Activated CD8-positive, alpha-beta memory T cell treated with anti-CD3 and anti-CD28 coated beads, Interleukin-2, amount 50 U/mL, for 1 hour (primary cell): ENCODE results near the gene DLGAP1.

ENCODE experiments used
- DNase-seq: peaks from one replicate; pipeline ENCODE4 v3.0.0-alpha.2; 2020; ENCODE audit errors: extremely low read depth

The DLGAP1 gene

DNA sequence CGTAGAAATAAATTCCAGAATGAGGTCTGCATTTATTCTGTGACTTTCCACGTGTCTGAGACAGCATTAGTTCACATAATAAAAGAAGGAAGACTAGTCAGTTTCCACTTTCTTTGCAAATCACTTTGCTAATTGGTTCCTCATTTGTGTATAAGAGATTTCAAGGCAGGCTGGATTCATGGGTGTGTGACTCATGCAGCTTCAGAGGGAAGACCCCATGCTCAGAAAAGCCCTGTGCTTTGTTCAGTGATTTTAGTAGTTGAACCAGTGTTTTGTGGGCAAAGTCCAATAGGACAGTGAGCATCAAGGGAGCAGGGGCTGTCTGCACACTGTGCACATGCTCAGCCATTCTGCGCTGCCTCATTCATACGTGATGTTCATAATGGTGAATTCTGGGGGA, 297.8 kb downstream of the DLGAP1 start:
- no peak for DNase-seq

DNA sequence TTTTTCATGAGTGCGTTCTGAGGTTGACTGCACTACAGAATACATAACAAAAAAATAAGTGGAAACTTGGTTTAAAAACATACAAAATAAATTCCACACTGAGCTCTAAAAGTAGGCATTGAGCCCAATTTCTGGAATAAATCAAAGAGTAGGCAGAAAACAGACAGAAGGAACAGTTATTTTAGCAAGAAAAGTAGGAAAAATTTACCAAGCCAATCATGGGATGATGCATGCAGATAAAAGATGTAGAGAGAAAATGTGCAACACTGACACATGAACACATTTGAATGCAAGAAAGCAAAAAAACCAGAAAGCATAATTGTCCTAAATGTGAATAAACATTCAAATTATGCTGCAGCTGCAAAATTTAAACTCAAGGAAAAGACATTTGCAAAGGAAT, 308.3 kb downstream of the DLGAP1 start:
- no peak for DNase-seq

DNA sequence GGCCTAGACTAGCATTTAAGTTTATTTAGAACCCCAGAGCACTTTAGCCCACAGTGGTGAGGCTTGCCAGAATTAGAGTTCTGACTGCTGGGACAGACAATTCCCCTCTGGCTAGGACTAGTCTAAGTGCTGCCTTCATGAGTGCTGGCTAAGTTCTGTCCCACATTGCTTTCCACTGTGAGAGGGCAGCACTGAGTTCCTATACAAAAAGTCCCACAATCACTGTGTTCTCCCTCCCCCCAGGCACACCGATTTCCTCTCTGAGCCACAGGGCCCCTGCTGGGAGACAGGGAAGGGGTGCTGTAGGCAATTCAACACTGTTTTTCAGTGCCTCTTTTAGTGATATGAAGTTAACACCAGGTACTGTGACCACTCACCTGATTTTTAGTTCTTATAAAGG, 310.9 kb downstream of the DLGAP1 start:
- DNase-seq: no peak

DNA sequence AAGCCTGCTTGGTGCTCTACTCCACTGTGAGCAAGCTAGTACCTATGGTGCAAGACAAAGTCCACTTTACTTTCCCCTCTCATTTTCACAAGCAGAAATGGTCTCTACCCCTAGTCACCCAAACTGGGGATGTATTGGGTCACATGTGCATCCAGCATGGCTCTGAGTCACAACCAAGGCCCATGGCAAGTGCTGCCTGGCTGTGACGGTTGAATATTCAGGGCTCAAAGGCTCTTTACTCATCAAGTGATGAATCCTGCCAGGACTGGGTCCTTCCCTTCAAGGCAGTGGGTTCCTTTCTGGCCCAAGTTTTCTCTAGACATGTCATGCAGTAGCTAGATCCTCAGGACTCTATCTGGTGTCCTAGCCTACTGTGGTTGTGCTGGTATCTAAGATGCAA, 311.5 kb downstream of the DLGAP1 start:
- no peak for DNase-seq

DNA sequence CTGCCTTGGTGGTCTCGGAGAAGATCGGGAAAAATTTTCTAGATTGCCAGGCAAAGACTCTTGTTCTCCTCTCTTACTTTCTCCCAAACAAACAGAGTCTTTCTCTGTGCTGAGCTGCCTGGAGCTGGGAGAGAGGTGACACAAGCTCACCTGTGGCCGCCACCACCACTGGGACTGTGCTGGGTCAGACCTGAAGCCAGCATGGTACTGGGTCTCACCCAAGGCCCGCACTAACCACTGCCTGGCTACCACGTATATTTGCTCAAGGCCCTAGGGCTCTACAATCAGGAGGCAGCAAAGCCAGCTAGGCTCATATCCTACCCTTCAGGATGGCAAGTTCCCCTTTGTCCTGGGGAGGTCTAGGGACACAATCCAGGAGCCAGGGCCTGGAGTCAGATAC, 312.2 kb downstream of the DLGAP1 start:
- no peak for DNase-seq

DNA sequence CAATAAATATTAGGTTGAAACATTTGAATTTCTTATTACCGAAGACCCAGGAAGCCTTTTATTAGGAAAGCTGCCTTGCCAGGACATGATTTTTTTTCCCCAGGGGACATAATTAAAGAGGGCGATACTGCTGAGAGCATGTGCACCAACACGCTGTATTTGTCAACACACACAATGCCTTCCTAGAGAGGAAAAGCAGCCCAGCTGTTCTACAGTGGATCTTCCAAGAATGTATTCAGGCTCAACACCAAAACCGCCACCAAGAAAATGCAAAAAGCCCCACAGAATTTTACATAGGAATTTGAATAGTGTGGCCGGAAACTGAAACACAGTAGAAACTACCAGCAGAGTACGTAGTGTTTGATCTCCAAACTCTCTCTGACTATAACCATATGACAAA, 320.4 kb downstream of the DLGAP1 start:
- no peak for DNase-seq

DNA sequence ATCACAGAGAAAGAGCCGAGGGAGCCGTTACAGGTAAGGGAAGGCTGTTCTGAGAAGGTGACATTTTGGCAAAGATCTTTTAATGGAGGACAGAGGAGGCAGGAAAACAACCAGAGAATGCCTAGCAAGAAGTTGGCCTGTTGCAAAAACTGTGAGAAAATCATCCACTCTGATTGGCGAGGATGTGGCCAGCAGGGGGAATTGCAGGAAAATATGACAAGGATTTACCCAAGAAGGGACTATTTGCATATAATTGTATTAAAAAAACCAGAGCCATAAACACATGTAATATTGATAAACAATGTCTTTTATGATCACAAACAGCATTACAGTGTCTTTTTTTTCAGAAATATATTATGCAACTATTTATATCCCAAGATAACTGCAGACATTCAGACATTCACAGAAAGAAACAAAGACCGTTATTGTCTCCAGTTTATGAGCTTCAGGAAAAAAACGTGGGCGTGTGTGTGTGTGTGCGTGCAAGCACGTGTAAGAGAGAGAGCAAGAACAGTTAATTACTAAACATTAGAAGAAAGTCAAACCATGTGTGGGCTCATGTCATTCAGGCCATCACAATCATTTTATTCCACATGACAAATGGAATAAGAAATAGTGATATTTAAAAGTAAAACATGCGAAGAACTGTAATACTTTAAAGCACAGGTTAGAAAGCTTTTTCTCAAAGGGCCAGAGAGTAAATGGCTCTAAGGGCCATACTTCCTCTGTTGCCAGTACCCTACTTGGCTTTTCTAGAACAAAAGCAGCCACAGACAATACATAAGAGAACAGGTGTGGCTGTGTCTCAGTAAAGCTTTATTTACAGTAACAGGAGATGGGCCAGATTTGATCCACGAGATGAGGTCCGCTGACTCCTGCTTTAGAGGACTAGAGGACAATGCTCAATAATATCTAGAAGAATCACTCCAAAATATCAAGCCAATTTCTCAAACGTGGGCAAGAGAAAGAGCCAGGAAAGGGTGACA, 324.1 kb downstream of the DLGAP1 start:
- no peak for DNase-seq

DNA sequence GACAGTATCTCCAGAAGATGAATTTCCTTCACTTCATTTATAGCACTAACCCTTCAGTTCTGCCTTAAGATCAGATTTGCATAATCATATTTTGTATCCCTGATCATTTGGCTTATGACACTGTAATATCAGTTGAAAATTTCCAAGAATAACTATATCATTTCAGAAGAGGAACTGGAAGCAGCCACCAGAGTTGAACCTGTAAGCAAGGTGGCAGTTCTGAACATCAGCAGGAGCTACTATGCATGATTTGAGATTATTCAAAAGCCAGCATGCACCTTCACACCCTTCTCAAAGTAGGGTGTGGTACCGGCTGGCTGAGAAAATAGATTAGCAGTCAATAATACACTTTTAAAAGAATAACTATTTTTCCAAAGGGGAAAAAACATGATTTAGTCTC, 328.2 kb downstream of the DLGAP1 start:
- DNase-seq: no peak

DNA sequence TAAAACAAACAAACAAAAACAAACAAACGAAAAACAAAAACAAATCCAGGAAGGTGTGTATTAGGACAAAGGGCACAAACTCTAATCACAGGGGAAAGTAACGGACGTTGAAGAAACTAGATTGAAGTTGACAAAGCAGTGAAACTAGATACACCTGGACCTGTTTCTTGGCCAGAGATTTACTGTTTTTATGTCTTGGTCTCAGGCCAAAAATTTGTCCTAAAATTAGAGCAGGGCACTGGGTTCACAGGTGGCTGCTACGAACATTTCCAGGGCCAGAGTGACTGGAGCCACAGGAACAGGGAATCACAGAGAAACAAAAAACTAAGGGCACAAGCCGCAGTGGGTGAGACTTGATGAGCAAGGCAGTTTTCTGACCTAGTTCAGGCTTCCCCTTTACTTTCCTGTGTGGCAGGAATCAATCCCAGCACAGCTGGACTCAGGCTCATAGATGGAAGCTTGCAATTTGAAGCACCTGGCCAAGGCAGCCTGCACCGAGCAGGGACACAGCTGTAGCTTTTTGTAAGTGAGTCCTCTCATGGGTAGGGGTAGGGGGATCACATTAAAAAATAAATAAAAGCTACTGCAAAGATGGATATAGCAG, 329.4 kb downstream of the DLGAP1 start:
- no peak for DNase-seq

DNA sequence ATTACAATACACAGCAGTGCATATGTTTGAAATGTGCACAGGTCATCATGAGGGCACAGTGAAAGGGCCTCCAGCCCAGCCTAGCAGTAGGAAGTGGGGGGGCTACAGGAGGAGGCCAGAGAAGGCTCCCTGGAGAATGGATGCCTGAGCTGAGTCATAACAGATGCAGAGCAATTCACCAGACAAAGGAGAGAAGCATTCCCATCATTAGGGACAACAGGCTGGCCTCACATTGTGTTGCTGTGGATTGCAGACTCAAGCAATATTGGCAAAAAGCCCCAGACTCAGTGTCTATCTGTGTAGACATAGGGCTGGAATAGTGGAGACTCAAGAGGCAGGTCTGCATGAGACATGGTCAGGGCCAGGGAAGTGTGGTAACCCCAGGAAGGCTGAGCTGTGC, 329.9 kb downstream of the DLGAP1 start:
- DNase-seq: no peak

DNA sequence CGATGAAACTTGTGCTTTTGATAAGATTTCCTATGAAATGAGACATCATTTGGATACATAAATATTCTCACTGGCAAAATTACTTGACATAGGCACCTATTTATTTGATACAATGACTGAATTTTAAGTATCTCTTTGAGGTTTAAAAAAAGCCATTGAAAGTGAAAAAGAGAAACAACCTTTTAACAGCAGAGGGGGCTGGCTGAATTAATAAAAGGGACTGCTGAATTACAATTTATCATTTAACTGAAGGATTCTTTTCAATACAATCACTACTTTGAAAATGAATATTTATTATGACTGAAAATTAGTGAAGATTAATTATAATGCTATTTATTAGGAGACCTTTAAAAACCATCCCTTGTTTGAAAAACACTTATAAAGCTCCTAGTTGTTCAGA, 335.3 kb downstream of the DLGAP1 start:
- no peak for DNase-seq

DNA sequence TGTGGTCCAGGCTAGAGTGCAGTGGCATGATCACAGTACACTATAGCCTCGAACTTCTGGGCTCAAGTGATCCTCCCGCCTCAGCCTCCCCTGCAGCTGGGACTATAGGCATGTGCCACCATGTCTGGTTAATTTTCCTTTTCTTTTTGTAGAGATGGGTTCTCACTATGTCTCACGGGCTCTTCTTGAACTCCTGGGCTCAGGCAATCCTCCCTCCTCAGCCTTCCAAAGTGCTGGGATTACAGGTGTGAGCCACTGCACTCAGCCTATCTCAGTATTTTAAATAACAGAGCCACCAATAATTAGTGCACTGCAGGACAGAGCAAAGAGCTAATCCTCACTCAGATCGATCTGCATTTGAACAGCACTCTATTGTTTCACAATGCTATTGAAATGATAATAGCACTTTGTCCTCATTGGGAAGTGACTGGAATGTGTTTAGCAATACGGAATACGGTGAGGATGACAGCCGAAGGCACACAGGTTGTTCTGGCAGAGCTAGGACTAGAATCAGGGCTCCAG, 335.9 kb downstream of the DLGAP1 start:
- DNase-seq: no peak

DNA sequence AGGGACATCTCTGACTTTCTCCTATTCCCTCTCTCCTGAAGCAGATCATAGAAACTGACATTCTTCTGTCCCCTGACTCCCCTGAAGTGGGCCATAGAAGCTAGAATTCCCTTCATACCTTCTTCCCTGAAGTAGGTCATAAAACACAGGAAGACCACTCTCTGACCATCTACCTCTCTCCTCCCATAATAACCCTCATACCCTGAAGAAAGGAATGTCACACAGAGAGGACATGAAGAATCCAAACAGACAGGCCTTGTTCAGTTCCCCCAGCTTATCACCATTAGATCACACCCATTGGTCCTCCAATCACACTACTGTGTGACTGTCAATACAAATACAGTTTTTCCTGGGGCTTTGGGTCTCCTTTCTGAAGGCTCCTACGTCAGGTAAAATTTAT, 347.1 kb downstream of the DLGAP1 start:
- no peak for DNase-seq

DNA sequence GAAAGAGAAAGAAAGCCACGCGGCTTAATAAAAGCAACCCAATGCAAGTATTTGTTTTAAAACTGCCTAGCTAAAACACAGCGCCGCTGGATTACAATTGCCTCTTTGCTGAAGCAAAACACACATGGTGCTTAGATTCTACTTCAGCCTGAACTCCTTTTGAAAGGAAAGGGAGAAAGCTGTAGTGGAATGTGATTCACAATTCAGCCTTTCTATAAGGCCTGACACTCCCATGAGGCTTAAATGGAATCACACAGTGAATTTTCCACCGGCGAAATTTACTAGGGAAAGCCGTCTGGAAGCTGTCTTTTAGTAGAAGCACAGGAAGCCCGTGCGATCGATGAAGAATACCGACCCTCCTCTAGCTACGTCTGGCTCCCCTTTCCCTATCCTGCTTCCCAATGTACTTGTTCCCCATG, 348.0 kb downstream of the DLGAP1 start:
- DNase-seq: no peak

DNA sequence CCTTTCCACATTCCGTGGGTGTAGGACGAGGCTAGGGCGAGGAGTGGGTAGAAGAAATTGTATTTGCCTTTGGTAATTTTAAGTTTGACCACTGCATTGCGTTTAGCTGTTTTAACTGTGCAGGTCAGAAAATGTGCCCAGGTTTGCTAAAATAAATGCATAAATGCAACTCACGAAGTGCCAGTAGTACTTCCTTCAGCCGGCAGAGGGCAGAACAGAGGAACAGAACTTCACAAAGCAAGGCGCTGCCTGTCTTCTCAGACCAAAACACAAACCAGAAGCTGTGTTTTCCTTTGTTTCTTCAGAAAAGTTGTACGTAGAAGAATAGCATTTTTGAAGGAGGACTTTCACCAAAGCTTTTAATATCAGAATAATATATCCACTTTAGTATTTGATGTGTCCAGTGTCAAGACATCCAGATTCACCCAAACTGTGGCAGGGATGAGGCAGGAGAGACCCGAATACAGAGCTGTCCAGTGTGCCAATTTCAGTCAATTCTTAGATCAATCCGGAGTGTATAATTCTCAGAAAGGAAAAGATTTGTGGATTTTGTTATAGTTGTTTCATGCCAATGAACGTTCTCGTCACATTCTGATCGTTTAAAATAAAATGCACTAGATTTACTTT, 348.6 kb downstream of the DLGAP1 start:
- DNase-seq: no peak

DNA sequence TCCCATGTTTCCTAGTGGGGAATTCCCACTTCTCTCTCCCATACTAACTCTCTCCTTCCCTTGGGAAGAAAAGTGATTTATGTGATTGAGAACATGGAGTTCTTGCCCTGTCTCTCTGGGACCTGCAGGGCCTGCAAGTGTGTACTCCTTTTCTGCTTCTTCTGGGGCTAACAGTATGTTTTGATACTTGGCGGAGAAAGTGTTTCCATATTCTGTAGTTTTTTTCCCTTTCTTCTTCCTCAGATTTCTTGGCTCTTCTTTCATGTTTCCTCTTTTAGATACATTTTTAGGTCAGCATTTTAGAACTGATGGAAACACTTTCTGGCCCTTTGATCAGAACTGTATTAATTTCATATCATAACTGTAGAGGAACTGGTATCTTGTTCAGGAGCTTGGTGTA, 352.2 kb downstream of the DLGAP1 start:
- no peak for DNase-seq

DNA sequence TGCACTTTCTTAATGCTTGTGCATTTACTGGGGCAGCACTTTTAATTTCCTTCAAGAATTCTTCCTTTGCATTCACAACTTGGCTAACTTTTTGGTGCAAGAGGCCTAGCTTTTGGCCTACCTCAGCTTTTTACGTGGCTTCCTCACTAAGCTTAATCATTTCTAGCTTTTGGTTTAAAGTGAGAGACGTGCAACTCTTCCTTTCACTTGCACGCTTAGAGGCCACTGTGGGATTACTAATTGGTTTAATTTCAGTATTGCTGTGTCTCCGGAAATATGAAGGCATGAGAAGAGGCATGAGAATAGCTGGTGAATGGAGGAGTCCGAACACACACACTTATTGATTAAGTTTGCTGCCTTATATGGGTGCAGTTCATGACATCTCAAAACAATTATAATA, 354.1 kb downstream of the DLGAP1 start:
- no peak for DNase-seq

DNA sequence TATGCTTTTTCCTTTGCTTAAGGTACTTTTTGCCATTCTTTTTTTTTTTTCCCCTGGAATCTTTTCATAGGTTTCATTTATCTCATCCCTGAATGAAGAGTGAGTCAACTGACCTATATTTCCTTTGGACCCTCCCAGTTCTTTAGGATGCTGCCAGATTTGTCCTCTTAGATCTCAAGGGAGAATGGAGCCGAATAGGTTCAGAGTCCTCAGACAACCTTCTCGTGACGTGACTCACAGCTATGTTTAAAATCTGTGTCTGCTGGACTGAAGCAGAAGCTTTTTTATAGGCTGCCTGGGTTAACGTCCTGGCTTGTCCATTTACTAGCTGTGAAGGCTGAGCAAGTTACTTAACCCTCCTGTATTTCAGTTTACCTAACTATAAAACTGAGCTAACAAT, 358.6 kb downstream of the DLGAP1 start:
- no peak for DNase-seq

DNA sequence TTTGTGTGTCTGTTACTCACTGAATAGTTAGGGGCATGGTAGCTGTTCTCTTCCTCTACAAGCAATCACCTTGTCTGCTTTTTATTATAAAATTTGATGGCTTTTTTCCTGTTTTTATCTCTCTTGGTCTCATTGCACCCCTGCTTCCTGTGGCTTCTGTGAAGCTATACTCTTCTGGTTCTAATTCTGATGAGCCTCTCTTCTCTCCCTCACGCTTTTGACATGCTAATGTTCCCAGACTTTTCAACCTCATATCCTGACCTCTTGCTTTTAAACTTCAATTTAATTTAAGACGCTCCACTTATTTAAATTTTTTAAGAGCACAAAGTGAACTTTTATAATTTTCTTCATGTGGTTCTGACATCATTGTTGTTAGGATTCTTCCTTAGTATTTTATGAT, 361.4 kb downstream of the DLGAP1 start:
- DNase-seq: no peak

DNA sequence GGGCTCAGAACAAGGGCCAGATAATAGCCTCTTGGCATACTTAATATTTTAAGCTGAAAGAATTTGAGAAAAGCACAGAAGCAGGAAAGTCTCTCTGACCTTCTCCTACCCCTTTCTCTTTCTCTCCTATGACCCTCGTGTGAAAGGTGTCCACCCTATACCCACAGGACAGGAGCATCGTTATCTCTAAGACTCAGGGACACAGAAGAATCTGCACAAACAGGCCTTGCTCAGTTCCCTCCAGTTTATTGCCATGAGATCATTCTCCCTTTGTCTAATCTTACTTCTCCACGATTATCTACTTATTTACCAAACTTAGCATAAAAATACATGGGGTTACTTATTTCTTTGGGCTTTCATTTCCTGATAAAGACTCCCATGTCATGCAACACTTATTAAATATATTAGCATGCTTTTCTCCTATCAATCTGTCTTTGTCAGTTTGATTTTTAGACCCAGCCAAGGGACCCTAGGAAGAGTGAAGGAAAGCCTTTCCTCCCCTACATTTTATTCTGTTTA, 370.7 kb downstream of the DLGAP1 start:
- DNase-seq: no peak

DNA sequence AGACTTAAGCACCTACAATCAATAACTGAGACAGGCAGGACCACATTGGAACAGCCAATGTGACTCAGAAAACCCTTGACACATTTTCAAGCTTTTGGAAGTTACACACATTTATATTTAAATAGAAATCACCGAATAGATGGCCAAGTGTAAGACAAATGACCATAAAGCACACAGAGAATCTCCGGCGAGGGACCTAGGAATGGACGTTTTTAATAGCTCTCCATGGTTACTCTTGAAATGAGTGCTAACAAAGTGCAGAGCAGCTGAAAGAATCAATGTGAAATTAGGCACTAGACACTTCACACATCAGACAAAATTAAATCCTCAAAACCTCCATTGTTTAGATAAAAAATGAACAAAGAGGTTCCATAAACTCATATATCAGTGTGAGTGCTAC, 376.9 kb downstream of the DLGAP1 start:
- no peak for DNase-seq

DNA sequence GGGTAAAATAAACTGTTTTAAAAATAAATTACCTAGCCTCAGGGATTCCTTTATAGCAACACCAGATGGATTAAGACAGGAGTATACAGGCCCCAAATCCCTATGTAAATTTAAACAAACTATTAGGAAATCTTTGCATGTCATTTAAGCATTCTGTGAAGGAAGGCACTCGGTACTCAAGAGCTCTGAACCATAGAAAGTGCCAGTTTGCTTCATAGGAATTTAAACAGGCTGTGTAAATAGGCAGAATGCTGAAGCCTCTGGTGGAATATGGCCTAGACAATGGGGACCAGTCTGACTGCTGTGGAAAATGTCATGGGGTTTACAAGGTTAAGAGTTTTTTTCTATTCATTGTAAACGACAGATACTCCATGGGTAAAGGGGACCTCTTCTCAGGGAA, 377.4 kb downstream of the DLGAP1 start:
- DNase-seq: no peak
